WI38 (cell line): ENCODE measurements around the gene HK1.
"Not testable (repeated sequence)": the region's sequence is repeated elsewhere in the genome, so short reads cannot be mapped to it uniquely, and the experiment has no call there.

Source experiments
- H3K4me3 ChIP-seq: 2 replicates; pipeline ENCODE4 v1.5.1; 2011; ENCODE audit warnings: low read depth, mild to moderate bottlenecking, control low read depth, low read length
- CTCF ChIP-seq: IDR thresholded peaks from 2 replicates; pipeline ENCODE4 v1.5.1; 2012; ENCODE audit warnings: low read depth, mild to moderate bottlenecking, control low read depth, low read length

Gene HK1

GRCh38 chr10:69318106-69318866 is 40.0 kb downstream of the HK1 start:
- H3K4me3 ChIP-seq = peak overlapping the region; percentile 97
- no peak for TF ChIP-seq CTCF

GRCh38 chr10:69318867-69319727 is 40.8 kb downstream of the HK1 start:
- H3K4me3 ChIP-seq = peak overlapping the region; percentile 97
- TF ChIP-seq CTCF = no peak

- TF ChIP-seq CTCF = no peak
- peak overlapping the region; percentile 97 for H3K4me3 ChIP-seq
Observed at GRCh38 chr10:69319841-69320316, 41.6 kb downstream of the HK1 start.

- TF ChIP-seq CTCF = no peak
- H3K4me3 ChIP-seq = peak overlapping the region; percentile 97
Observed at GRCh38 chr10:69320521-69320920, 42.2 kb downstream of the HK1 start.

GRCh38 chr10:69321039-69321715 is 42.9 kb downstream of the HK1 start:
- no peak for TF ChIP-seq CTCF
- H3K4me3 ChIP-seq = no peak overlapping the region; the same call in 1 of the 2 replicates

GRCh38 chr10:69321865-69322264 is 43.6 kb downstream of the HK1 start:
- H3K4me3 ChIP-seq = no peak overlapping the region
- TF ChIP-seq CTCF = no peak

- not testable (repeated sequence) for H3K4me3 ChIP-seq
Observed at GRCh38 chr10:69322346-69322745, 44.0 kb downstream of the HK1 start.
